Endodermal cell (in vitro differentiated cells): ENCODE results near the gene CLCN7. TPM values are rescaled to one million over a fixed set of nuclear protein-coding genes. Genes with fewer than 3 reads are reported as not detected.

Experiments
- DNase-seq: peaks from one replicate; pipeline ENCODE4 v3.0.0-alpha.2; 2017
- H3K27ac ChIP-seq: 2 replicates; pipeline ENCODE4 v1.5.1; 2013; ENCODE audit warnings: mild to moderate bottlenecking, low read depth, low read length, moderate library complexity
- H3K27me3 ChIP-seq: 2 replicates; pipeline ENCODE4 v1.6.1; 2013; ENCODE audit warnings: mild to moderate bottlenecking, low read length, moderate library complexity; ENCODE audit not compliant: insufficient read depth, control insufficient read depth, poor library complexity, severe bottlenecking
- H3K36me3 ChIP-seq: 2 replicates; pipeline ENCODE4 v1.7.0; 2013; ENCODE audit warnings: mild to moderate bottlenecking, low read length, moderate library complexity; ENCODE audit not compliant: control insufficient read depth, insufficient read depth
- H3K4me1 ChIP-seq: one replicate; pipeline ENCODE4 v1.7.0; 2013; ENCODE audit warnings: low read length; ENCODE audit not compliant: control insufficient read depth, insufficient read depth
- H3K4me3 ChIP-seq: 2 replicates; pipeline ENCODE4 v1.5.1; 2013; ENCODE audit warnings: mild to moderate bottlenecking, low read length, moderate library complexity
- H3K9ac ChIP-seq: 2 replicates; pipeline ENCODE4 v1.6.1; 2013; ENCODE audit warnings: mild to moderate bottlenecking, low read length, moderate library complexity; ENCODE audit not compliant: poor library complexity, severe bottlenecking; ENCODE audit errors: extremely low read depth
- H3K9me3 ChIP-seq: 2 replicates; pipeline ENCODE4 v1.6.1; 2013; ENCODE audit warnings: mild to moderate bottlenecking, low read length, moderate library complexity; ENCODE audit not compliant: control insufficient read depth
- H3K27ac Mint-ChIP-seq: 2 replicates; pipeline ENCODE4 v1.8.0; 2020; ENCODE audit warnings: mixed read lengths
- H3K27me3 Mint-ChIP-seq: 2 replicates; pipeline ENCODE4 v1.8.0; 2021; ENCODE audit warnings: mild to moderate bottlenecking, mixed read lengths; ENCODE audit not compliant: insufficient read depth
- H3K36me3 Mint-ChIP-seq: 2 replicates; pipeline ENCODE4 v1.8.0; 2020; ENCODE audit warnings: low read depth, mixed read lengths
- H3K4me1 Mint-ChIP-seq: 2 replicates; pipeline ENCODE4 v1.8.0; 2020; ENCODE audit warnings: mixed read lengths
- H3K4me3 Mint-ChIP-seq: 2 replicates; pipeline ENCODE4 v1.8.0; 2020; ENCODE audit warnings: mild to moderate bottlenecking, moderate library complexity, mixed read lengths
- H3K9me3 Mint-ChIP-seq: 2 replicates; pipeline ENCODE4 v1.8.0; 2020; ENCODE audit warnings: mild to moderate bottlenecking, mixed read lengths
- CTCF ChIP-seq: fragments of 200-600 bp; sonication (generic); conservative IDR thresholded peaks from 2 replicates; pipeline ENCODE4 v1.5.0; 2021; ENCODE audit warnings: antibody characterized with exemption, mild to moderate bottlenecking
- WGBS, 2 experiments: methylation state at CpG; one replicate each; pipeline versions ENCODE4 v1.1.5 to v1.1.7; 2013; ENCODE audit warnings: missing lambda C conversion rate in 2 of 2, mixed read lengths in 1 of 2; ENCODE audit not compliant: insufficient coverage in 1 of 2, insufficient read length in 1 of 2; 5-methylcytosine and 5-hydroxymethylcytosine counted together
- total RNA-seq, 2 donors: library from RNA; stranded (reverse); fragmentation: NEBNext Ultra II Directional in 1 of 2; extraction: Animal tissue kit (Norgen Biotek cat#: 25700) in 1 of 2; gene quantifications; 2 replicates in 1 of 2; 3 replicates in 1 of 2; pipeline ENCODE4 v1.2.1, GENCODE V29; 2021

The CLCN7 gene
- total RNA-seq, 2 donors from 2014 or later = 94.4 to 96.7 TPM

- 90 to 97% methylated on average over 2 to 22 of the region's 22 CpGs for WGBS, 2 experiments
- Mint-ChIP-seq H3K9me3 (no peaks in the 10 kb centered on the region), H3K27me3 (no peaks in the 10 kb centered on the region), H3K4me3 (no peak overlapping the region), H3K36me3 (peaks cover 32% of the 10 kb centered on the region), H3K4me1 (no peaks in the 10 kb centered on the region), H3K27ac (no peak overlapping the region)
- Histone ChIP-seq H3K36me3 (peaks cover 18% of the 10 kb centered on the region), H3K9me3 (no peaks in the 10 kb centered on the region), H3K27ac (no peak overlapping the region), H3K4me3 (no peak overlapping the region), H3K9ac (no peak overlapping the region), H3K4me1 (no peaks in the 10 kb centered on the region), H3K27me3 (no peaks in the 10 kb centered on the region)
- no peak for DNase-seq
- no peak for TF ChIP-seq CTCF
Observed at GRCh38 chr16:1505912-1506311, 31.1 kb upstream of the CLCN7 start.

- TF ChIP-seq CTCF = no peak
- H3K4me1 ChIP-seq = no peaks in the 10 kb centered on the region
- no peak overlapping the region for H3K4me3 ChIP-seq
- peaks cover 18% of the 10 kb centered on the region for H3K36me3 ChIP-seq
- no peaks in the 10 kb centered on the region for H3K4me1 Mint-ChIP-seq
- H3K27me3 ChIP-seq = no peaks in the 10 kb centered on the region
- no peak overlapping the region for H3K27ac Mint-ChIP-seq
- H3K4me3 Mint-ChIP-seq = no peak overlapping the region
- H3K36me3 Mint-ChIP-seq = peaks cover 29% of the 10 kb centered on the region
- no peak overlapping the region for H3K9ac ChIP-seq
- H3K9me3 Mint-ChIP-seq = no peaks in the 10 kb centered on the region
- H3K27ac ChIP-seq = no peak overlapping the region
- H3K27me3 Mint-ChIP-seq = no peaks in the 10 kb centered on the region
- H3K9me3 ChIP-seq = no peaks in the 10 kb centered on the region
- no peak for DNase-seq
- 96 to 97% methylated on average over 32 to 37 of the region's 37 CpGs for WGBS, 2 experiments
Observed at GRCh38 chr16:1505073-1505844, 30.4 kb upstream of the CLCN7 start.

GRCh38 chr16:1503110-1503955 lies 28.5 kb upstream of the CLCN7 start:
- no peaks in the 10 kb centered on the region for H3K27me3 ChIP-seq
- no peak overlapping the region for H3K27ac ChIP-seq
- no peaks in the 10 kb centered on the region for H3K4me1 Mint-ChIP-seq
- no peaks in the 10 kb centered on the region for H3K4me1 ChIP-seq
- H3K9me3 ChIP-seq = no peaks in the 10 kb centered on the region
- H3K4me3 ChIP-seq = no peak overlapping the region
- TF ChIP-seq CTCF = no peak
- no peak overlapping the region for H3K9ac ChIP-seq
- peaks cover 31% of the 10 kb centered on the region for H3K36me3 Mint-ChIP-seq
- H3K9me3 Mint-ChIP-seq = no peaks in the 10 kb centered on the region
- DNase-seq = no peak
- no peaks in the 10 kb centered on the region for H3K27me3 Mint-ChIP-seq
- WGBS, 2 experiments = 96% methylated on average over 36 to 37 of the region's 37 CpGs
- no peak overlapping the region for H3K4me3 Mint-ChIP-seq
- peaks cover 21% of the 10 kb centered on the region for H3K36me3 ChIP-seq
- no peak overlapping the region for H3K27ac Mint-ChIP-seq
